Measurements from ENCODE around the gene KMO.

The KMO gene

GRCh38 chr1:241591736-241592135 lies 59.6 kb downstream of the KMO start:
- no peak overlapping the region for H3K27ac ChIP-seq (ENCODE audit: insufficient read depth in 1 of 2, low read depth in 1 of 2, low read length in 2 of 2, poor library complexity in 1 of 2, severe bottlenecking in 2 of 2)
- peaks cover 2 to 13% (median 8%) of the 10 kb centered on the region in 4 experiments for H3K36me3 ChIP-seq (ENCODE audit: control insufficient read depth in 4 of 4, insufficient read depth in 4 of 4, low read length in 3 of 4)
- 100% methylated on average over 4 of the region's 5 CpGs for WGBS (ENCODE audit: insufficient coverage)
- H3K4me1 ChIP-seq (ENCODE audit: control extremely low read depth in 1 of 4, control insufficient read depth in 4 of 4, insufficient read depth in 4 of 4, low read length in 3 of 4), result peaks cover 0 to 3% (median 0%) of the 10 kb centered on the region in 4 experiments
- POLR2A ChIA-PET, result no interaction called here
- no peak overlapping the region for H3K4me3 ChIP-seq (ENCODE audit: control insufficient read depth in 1 of 7, extremely low read depth in 1 of 7, insufficient read depth in 4 of 7, low read depth in 2 of 7, low read length in 6 of 7)
- DNase-seq, result no peak
- H3K27me3 ChIP-seq (replicated peaks in 2 of 5; ENCODE audit: control insufficient read depth in 4 of 5, insufficient read depth in 5 of 5, low read length in 4 of 5), result no peaks in the 10 kb centered on the region
- H3K9me3 ChIP-seq (ENCODE audit: control extremely low read depth in 1 of 5, control insufficient read depth in 4 of 5, insufficient read depth in 2 of 5, low read depth in 1 of 5, low read length in 4 of 5), result no peaks in the 10 kb centered on the region
- CTCF ChIA-PET, result interaction anchor here (1.0 to 1.8 kb wide), 4 partner anchors 19 to 87 kb away, joined by 3 to 7 read pairs (median 3); partner anchors contain the start of gene KMO

- WGBS (ENCODE audit: insufficient coverage), result no CpG with 5 or more reads among the region's 3 CpGs
- Histone ChIP-seq H3K27ac (ENCODE audit: insufficient read depth in 1 of 2, low read depth in 1 of 2, low read length in 2 of 2, poor library complexity in 1 of 2, severe bottlenecking in 2 of 2) (no peak overlapping the region), H3K27me3 (replicated peaks in 2 of 5; ENCODE audit: control insufficient read depth in 4 of 5, insufficient read depth in 5 of 5, low read length in 4 of 5) (no peaks in the 10 kb centered on the region), H3K9me3 (ENCODE audit: control extremely low read depth in 1 of 5, control insufficient read depth in 4 of 5, insufficient read depth in 2 of 5, low read depth in 1 of 5, low read length in 4 of 5) (no peaks in the 10 kb centered on the region), H3K36me3 (ENCODE audit: control insufficient read depth in 4 of 4, insufficient read depth in 4 of 4, low read length in 3 of 4) (peaks cover 2 to 16% (median 10%) of the 10 kb centered on the region in 4 experiments), H3K4me3 (ENCODE audit: control insufficient read depth in 1 of 7, extremely low read depth in 1 of 7, insufficient read depth in 4 of 7, low read depth in 2 of 7, low read length in 6 of 7) (no peak overlapping the region), H3K4me1 (ENCODE audit: control extremely low read depth in 1 of 4, control insufficient read depth in 4 of 4, insufficient read depth in 4 of 4, low read length in 3 of 4) (peaks cover 0 to 3% (median 0%) of the 10 kb centered on the region in 4 experiments)
- CTCF ChIA-PET, result interaction anchor here (1.3 kb wide), 1 partner anchor 55 kb away, joined by 3 read pairs; no protein-coding TSS in a partner anchor
- DNase-seq, result no peak
- POLR2A ChIA-PET, result no interaction called here
Observed at GRCh38 chr1:241592273-241592958, 60.2 kb downstream of the KMO start.

GRCh38 chr1:241593186-241593585 lies 61.0 kb downstream of the KMO start:
- no peak overlapping the region for H3K4me3 ChIP-seq (ENCODE audit: control insufficient read depth in 1 of 7, extremely low read depth in 1 of 7, insufficient read depth in 4 of 7, low read depth in 2 of 7, low read length in 6 of 7)
- ChIA-PET CTCF (no interaction called here), POLR2A (no interaction called here)
- H3K27me3 ChIP-seq (replicated peaks in 2 of 5; ENCODE audit: control insufficient read depth in 4 of 5, insufficient read depth in 5 of 5, low read length in 4 of 5), result no peaks in the 10 kb centered on the region
- H3K9me3 ChIP-seq (ENCODE audit: control extremely low read depth in 1 of 5, control insufficient read depth in 4 of 5, insufficient read depth in 2 of 5, low read depth in 1 of 5, low read length in 4 of 5), result no peaks in the 10 kb centered on the region
- H3K27ac ChIP-seq (ENCODE audit: insufficient read depth in 1 of 2, low read depth in 1 of 2, low read length in 2 of 2, poor library complexity in 1 of 2, severe bottlenecking in 2 of 2), result peak overlapping the region in 1 of 2 experiments; percentile 6
- peaks cover 4 to 18% (median 11%) of the 10 kb centered on the region in 4 experiments for H3K36me3 ChIP-seq (ENCODE audit: control insufficient read depth in 4 of 4, insufficient read depth in 4 of 4, low read length in 3 of 4)
- DNase-seq, result no peak
- WGBS (ENCODE audit: insufficient coverage), result no CpG with 5 or more reads among the region's 1 CpG
- peaks cover 0 to 3% (median 0%) of the 10 kb centered on the region in 4 experiments for H3K4me1 ChIP-seq (ENCODE audit: control extremely low read depth in 1 of 4, control insufficient read depth in 4 of 4, insufficient read depth in 4 of 4, low read length in 3 of 4)

GRCh38 chr1:241596633-241597032 lies 64.5 kb downstream of the KMO start:
- 91% methylated on average over 5 of the region's 6 CpGs for WGBS (ENCODE audit: insufficient coverage)
- Histone ChIP-seq H3K4me1 (ENCODE audit: control extremely low read depth in 1 of 4, control insufficient read depth in 4 of 4, insufficient read depth in 4 of 4, low read length in 3 of 4) (no peaks in the 10 kb centered on the region), H3K27me3 (replicated peaks in 2 of 5; ENCODE audit: control insufficient read depth in 4 of 5, insufficient read depth in 5 of 5, low read length in 4 of 5) (no peaks in the 10 kb centered on the region), H3K36me3 (ENCODE audit: control insufficient read depth in 4 of 4, insufficient read depth in 4 of 4, low read length in 3 of 4) (peaks cover 4 to 18% (median 11%) of the 10 kb centered on the region in 4 experiments), H3K9me3 (ENCODE audit: control extremely low read depth in 1 of 5, control insufficient read depth in 4 of 5, insufficient read depth in 2 of 5, low read depth in 1 of 5, low read length in 4 of 5) (no peaks in the 10 kb centered on the region), H3K4me3 (ENCODE audit: control insufficient read depth in 1 of 7, extremely low read depth in 1 of 7, insufficient read depth in 4 of 7, low read depth in 2 of 7, low read length in 6 of 7) (no peak overlapping the region), H3K27ac (ENCODE audit: insufficient read depth in 1 of 2, low read depth in 1 of 2, low read length in 2 of 2, poor library complexity in 1 of 2, severe bottlenecking in 2 of 2) (no peak overlapping the region)
- CTCF ChIA-PET, result no interaction called here
- POLR2A ChIA-PET, result no interaction called here
- no peak for DNase-seq

- Histone ChIP-seq H3K4me3 (ENCODE audit: control insufficient read depth in 1 of 7, extremely low read depth in 1 of 7, insufficient read depth in 4 of 7, low read depth in 2 of 7, low read length in 6 of 7) (no peak overlapping the region), H3K36me3 (ENCODE audit: control insufficient read depth in 4 of 4, insufficient read depth in 4 of 4, low read length in 3 of 4) (peaks cover 4 to 28% (median 17%) of the 10 kb centered on the region in 4 experiments), H3K4me1 (ENCODE audit: control extremely low read depth in 1 of 4, control insufficient read depth in 4 of 4, insufficient read depth in 4 of 4, low read length in 3 of 4) (no peaks in the 10 kb centered on the region), H3K27me3 (replicated peaks in 2 of 5; ENCODE audit: control insufficient read depth in 4 of 5, insufficient read depth in 5 of 5, low read length in 4 of 5) (no peaks in the 10 kb centered on the region), H3K9me3 (ENCODE audit: control extremely low read depth in 1 of 5, control insufficient read depth in 4 of 5, insufficient read depth in 2 of 5, low read depth in 1 of 5, low read length in 4 of 5) (no peaks in the 10 kb centered on the region), H3K27ac (ENCODE audit: insufficient read depth in 1 of 2, low read depth in 1 of 2, low read length in 2 of 2, poor library complexity in 1 of 2, severe bottlenecking in 2 of 2) (no peak overlapping the region)
- CTCF ChIA-PET, result interaction anchor here (1.4 kb wide), 1 partner anchor 13 kb away, joined by 5 read pairs; no protein-coding TSS in a partner anchor
- POLR2A ChIA-PET, result no interaction called here
- no peak for DNase-seq
- 91% methylated on average over 1 of the region's 3 CpGs for WGBS (ENCODE audit: insufficient coverage)
Observed at GRCh38 chr1:241598249-241598648, 66.1 kb downstream of the KMO start.

GRCh38 chr1:241600496-241600901 lies 68.3 kb downstream of the KMO start:
- Histone ChIP-seq H3K27me3 (replicated peaks in 2 of 5; ENCODE audit: control insufficient read depth in 4 of 5, insufficient read depth in 5 of 5, low read length in 4 of 5) (no peaks in the 10 kb centered on the region), H3K36me3 (ENCODE audit: control insufficient read depth in 4 of 4, insufficient read depth in 4 of 4, low read length in 3 of 4) (peaks cover 5 to 22% (median 14%) of the 10 kb centered on the region in 4 experiments), H3K27ac (ENCODE audit: insufficient read depth in 1 of 2, low read depth in 1 of 2, low read length in 2 of 2, poor library complexity in 1 of 2, severe bottlenecking in 2 of 2) (no peak overlapping the region), H3K4me1 (ENCODE audit: control extremely low read depth in 1 of 4, control insufficient read depth in 4 of 4, insufficient read depth in 4 of 4, low read length in 3 of 4) (no peaks in the 10 kb centered on the region), H3K9me3 (ENCODE audit: control extremely low read depth in 1 of 5, control insufficient read depth in 4 of 5, insufficient read depth in 2 of 5, low read depth in 1 of 5, low read length in 4 of 5) (no peaks in the 10 kb centered on the region), H3K4me3 (ENCODE audit: control insufficient read depth in 1 of 7, extremely low read depth in 1 of 7, insufficient read depth in 4 of 7, low read depth in 2 of 7, low read length in 6 of 7) (no peak overlapping the region)
- WGBS (ENCODE audit: insufficient coverage), result 100% methylated on average over 2 of the region's 2 CpGs
- no peak for DNase-seq
- ChIA-PET CTCF (no interaction called here), POLR2A (no interaction called here)

- no peak overlapping the region for H3K4me3 ChIP-seq (ENCODE audit: control insufficient read depth in 1 of 7, extremely low read depth in 1 of 7, insufficient read depth in 4 of 7, low read depth in 2 of 7, low read length in 6 of 7)
- H3K9me3 ChIP-seq (ENCODE audit: control extremely low read depth in 1 of 5, control insufficient read depth in 4 of 5, insufficient read depth in 2 of 5, low read depth in 1 of 5, low read length in 4 of 5), result no peaks in the 10 kb centered on the region
- peaks cover 3 to 20% (median 9%) of the 10 kb centered on the region in 4 experiments for H3K36me3 ChIP-seq (ENCODE audit: control insufficient read depth in 4 of 4, insufficient read depth in 4 of 4, low read length in 3 of 4)
- H3K27me3 ChIP-seq (replicated peaks in 2 of 5; ENCODE audit: control insufficient read depth in 4 of 5, insufficient read depth in 5 of 5, low read length in 4 of 5), result no peaks in the 10 kb centered on the region
- H3K4me1 ChIP-seq (ENCODE audit: control extremely low read depth in 1 of 4, control insufficient read depth in 4 of 4, insufficient read depth in 4 of 4, low read length in 3 of 4), result no peaks in the 10 kb centered on the region
- WGBS (ENCODE audit: insufficient coverage), result 75% methylated on average over 1 of the region's 3 CpGs
- ChIA-PET POLR2A (no interaction called here), CTCF (no interaction called here)
- H3K27ac ChIP-seq (ENCODE audit: insufficient read depth in 1 of 2, low read depth in 1 of 2, low read length in 2 of 2, poor library complexity in 1 of 2, severe bottlenecking in 2 of 2), result no peak overlapping the region
- DNase-seq, result no peak
Observed at GRCh38 chr1:241603731-241604245, 71.6 kb downstream of the KMO start.
